Lower leg skin (tissue), 4 donors: ENCODE results near the gene PPP2R5C. TPM values are rescaled to one million over a fixed set of nuclear protein-coding genes. Genes with fewer than 3 reads are reported as not detected.

Experiments used
- DNase-seq, 2 donors: peaks; one replicate each; pipeline ENCODE4 v3.0.0-alpha.2; 2019; ENCODE audit warnings: low spot score in 2 of 2
- H3K4me3 ChIP-seq: fragments of 200-600 bp; sonication (generic); 2 replicates; pipeline ENCODE4 v1.5.1; 2017; ENCODE audit warnings: mild to moderate bottlenecking, low read depth; ENCODE audit not compliant: poor library complexity, severe bottlenecking
- POLR2A ChIP-seq, 2 donors: fragments of 450-650 bp; IDR thresholded peaks; one replicate each; pipeline ENCODE4 v1.6.1; 2016 to 2017; ENCODE audit warnings: antibody characterized with exemption in 2 of 2, mild to moderate bottlenecking in 1 of 2, moderate library complexity in 1 of 2
- WGBS, 2 donors: methylation state at CpG; one replicate each; pipeline ENCODE4 v1.1.5; 2018; 5-methylcytosine and 5-hydroxymethylcytosine counted together
- intact Hi-C: fragments of 100-400 bp; cut with DNase I; formaldehyde crosslinking; loops from one replicate; pipeline ENCODE4 v1.15.0; 2023; ENCODE audit warnings: low total_unique reads
- total RNA-seq, 4 donors: library from RNA; depleted of rRNA; stranded (reverse); fragments of >200 nt; gene quantifications; one replicate each; pipeline ENCODE4 v1.1.0, GENCODE V29; 2016
- TF ChIP-seq, protein P1 (sequence below), 3 donors: fragments of 450-650 bp; IDR thresholded peaks; one replicate each; pipeline ENCODE4 v1.5.1; 2016; ENCODE audit warnings: antibody characterized with exemption in 3 of 3, mild to moderate bottlenecking in 3 of 3, moderate library complexity in 2 of 3

The PPP2R5C gene
- total RNA-seq, 4 donors from 2014 or later: 74.6 to 89.9 (median 80.3) TPM

DNA sequence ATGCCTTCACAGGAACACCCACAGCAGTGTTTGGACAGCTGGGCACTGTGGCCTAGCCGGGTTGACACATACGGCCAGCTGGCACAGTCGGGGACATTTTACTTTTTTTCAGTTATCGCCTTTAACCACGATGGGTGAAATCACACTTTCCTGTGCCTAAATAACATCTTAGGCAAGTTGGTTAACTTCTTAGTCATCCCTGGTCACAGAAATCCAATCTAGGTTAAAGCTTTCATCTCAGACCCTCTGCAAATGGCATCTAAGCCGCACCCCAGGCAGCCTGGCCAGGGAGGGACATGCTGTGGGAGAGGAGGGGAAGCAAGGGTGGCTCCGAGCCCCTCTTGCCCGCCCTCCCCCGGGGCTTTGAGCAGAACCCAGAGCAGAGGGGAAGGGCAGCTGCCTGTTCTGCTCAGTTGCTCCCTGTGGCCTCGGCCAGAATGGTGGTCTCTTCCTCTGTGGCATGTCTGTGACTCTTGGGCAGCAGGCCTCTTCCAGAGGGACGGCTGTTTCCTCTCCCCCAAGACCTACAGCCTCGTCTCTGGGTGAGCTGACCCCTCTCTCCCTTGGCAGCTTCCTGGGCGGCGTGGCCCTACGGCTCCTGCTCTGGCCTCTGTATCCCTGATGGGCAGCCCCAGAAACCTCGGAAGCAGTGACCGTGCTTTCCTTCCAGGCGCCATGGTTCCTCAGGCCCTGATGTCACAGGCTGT is 117.5 kb downstream of the PPP2R5C start:
- no peak overlapping the region for H3K4me3 ChIP-seq
- peak in 1 of 2 donors; percentile 45 for DNase-seq
- 87 to 89% methylated on average over 18 of the region's 18 CpGs for WGBS, 2 donors

DNA sequence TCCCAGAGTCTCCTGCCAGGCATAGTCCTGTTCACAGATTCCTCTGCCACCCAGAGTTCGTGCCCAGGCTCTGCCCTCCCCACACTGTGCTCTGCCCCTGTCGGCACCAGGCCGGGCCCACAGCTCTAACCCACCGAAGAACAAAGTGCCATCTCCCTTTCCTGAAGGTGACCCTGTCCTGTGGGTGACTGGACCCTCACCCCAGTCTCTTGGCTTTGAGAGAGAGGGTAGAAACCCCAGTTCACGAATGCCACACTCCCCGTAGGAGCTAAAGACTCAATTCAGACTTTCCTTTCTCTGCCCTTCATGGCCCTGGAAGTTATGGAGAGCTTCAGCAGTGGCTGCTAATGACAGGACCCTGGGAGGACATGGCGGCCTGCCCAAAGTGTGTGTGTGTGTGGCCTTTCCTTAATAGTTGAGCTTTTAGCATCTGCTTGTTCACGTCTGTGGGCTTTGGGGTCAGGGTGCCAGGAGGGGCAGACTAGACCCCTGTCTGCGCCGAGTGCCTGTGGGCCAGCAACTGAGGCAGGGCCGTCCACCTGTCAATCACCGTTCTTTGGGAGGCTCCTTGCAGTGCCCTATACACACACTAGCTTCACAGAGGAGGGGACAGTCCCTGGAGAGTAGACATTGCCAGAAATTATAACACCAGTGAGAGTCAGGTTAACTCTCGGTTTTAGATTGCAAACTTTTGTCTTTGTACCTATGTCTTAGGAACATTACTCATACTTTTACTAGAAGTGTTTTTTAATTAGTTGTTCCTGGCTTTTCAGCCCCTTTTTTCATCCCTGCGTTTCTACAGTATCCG is 118.2 kb downstream of the PPP2R5C start:
- TF ChIP-seq POLR2A (IDR thresholded peaks at IDR 0.05): no peak
- intact Hi-C loops: no loop called here
- 96 to 97% methylated on average over 15 of the region's 15 CpGs for WGBS, 2 donors
- DNase-seq: peak in 1 of 2 donors; percentile 23
- H3K4me3 ChIP-seq: no peak overlapping the region

More for the DNA sequence above, 117.5 kb downstream of the PPP2R5C start:
- TF ChIP-seq, protein P1, sequence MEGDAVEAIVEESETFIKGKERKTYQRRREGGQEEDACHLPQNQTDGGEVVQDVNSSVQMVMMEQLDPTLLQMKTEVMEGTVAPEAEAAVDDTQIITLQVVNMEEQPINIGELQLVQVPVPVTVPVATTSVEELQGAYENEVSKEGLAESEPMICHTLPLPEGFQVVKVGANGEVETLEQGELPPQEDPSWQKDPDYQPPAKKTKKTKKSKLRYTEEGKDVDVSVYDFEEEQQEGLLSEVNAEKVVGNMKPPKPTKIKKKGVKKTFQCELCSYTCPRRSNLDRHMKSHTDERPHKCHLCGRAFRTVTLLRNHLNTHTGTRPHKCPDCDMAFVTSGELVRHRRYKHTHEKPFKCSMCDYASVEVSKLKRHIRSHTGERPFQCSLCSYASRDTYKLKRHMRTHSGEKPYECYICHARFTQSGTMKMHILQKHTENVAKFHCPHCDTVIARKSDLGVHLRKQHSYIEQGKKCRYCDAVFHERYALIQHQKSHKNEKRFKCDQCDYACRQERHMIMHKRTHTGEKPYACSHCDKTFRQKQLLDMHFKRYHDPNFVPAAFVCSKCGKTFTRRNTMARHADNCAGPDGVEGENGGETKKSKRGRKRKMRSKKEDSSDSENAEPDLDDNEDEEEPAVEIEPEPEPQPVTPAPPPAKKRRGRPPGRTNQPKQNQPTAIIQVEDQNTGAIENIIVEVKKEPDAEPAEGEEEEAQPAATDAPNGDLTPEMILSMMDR (IDR thresholded peaks at IDR 0.05): no peak
- no peak for TF ChIP-seq POLR2A (IDR thresholded peaks at IDR 0.05)
- intact Hi-C loops: no loop called here

GRCh38 chr14:101881426-101881825 is 119.9 kb downstream of the PPP2R5C start:
- H3K4me3 ChIP-seq: no peak overlapping the region
- TF ChIP-seq, protein P1 (IDR thresholded peaks at IDR 0.05): no peak
- TF ChIP-seq POLR2A (IDR thresholded peaks at IDR 0.05): no peak

DNA sequence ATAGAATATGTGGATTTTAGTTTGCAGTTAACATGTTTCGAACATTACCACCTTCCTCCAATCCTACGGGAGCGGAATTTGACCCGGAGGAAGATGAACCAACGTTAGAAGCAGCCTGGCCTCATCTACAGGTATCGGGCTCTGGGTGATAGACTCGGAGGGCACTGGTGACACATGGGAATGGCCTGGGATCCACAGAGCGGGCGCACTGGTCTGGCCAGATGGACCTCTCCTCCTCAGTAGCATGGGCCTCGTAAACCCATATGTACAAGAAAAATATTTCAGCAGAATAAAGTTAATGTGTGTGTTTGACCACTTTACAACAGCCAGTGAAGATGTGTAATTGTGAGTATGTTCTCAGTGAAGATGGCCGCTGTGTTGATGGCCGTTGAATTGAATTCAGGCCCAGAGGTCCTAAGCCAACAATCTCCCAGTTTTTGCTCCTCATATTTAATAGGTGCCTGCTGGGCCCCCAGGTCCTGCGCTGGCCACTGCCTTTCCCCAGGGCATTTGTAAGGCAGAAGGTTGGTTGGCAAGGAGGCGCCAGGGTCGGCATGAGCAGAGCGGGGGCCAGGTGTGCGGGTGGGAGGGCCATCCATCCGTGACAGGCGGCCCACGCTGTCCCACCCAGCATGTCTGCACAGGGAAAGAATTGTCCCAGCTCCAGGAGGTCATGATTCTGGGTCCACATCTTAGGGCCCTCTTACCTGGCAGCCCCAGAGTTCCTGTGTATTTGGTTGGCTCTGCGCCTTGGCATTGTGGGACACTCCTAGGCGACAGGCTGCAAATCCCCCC is 120.8 kb downstream of the PPP2R5C start:
- H3K4me3 ChIP-seq: no peak overlapping the region
- peak in 1 of 2 donors; percentile 76 for DNase-seq
- TF ChIP-seq POLR2A (IDR thresholded peaks at IDR 0.05): no peak
- TF ChIP-seq, protein P1 (IDR thresholded peaks at IDR 0.05): no peak
- 94 to 95% methylated on average over 21 to 22 of the region's 22 CpGs for WGBS, 2 donors
- intact Hi-C loops: no loop called here

More at GRCh38 chr14:101881426-101881825, 119.9 kb downstream of the PPP2R5C start:
- WGBS, 2 donors: 94% methylated on average over 11 of the region's 11 CpGs
- intact Hi-C loops: no loop called here
- peak in 1 of 2 donors; percentile 29 for DNase-seq

- no peak overlapping the region for H3K4me3 ChIP-seq
- TF ChIP-seq, protein P1 (IDR thresholded peaks at IDR 0.05): no peak
- TF ChIP-seq POLR2A (IDR thresholded peaks at IDR 0.05): no peak
- peak in 1 of 2 donors; percentile 68 for DNase-seq
- intact Hi-C loops: no loop called here
- WGBS, 2 donors: 95 to 96% methylated on average over 17 of the region's 17 CpGs
Observed at GRCh38 chr14:101884089-101884933, 122.8 kb downstream of the PPP2R5C start.
